Right atrium auricular region (tissue), 2 donors: ENCODE measurements around the gene GSK3B. TPM values are rescaled to one million over a fixed set of nuclear protein-coding genes. Genes with fewer than 3 reads are reported as not detected.

ENCODE experiments used
- DNase-seq: peaks from one replicate; pipeline ENCODE4 v3.0.0-alpha.2; 2019; ENCODE audit warnings: low spot score
- H3K27ac ChIP-seq, 2 donors: fragments of 200-600 bp; sonication (generic); 1 replicate in 1 of 2; 2 replicates in 1 of 2; pipeline ENCODE4 v1.5.1; 2016 to 2019
- H3K27me3 ChIP-seq, 2 donors: fragments of 200-600 bp; sonication (generic); one replicate each; pipeline versions ENCODE4 v1.5.1 to v1.6.0; 2017 to 2019
- H3K36me3 ChIP-seq: fragments of 200-600 bp; sonication (generic); one replicate; pipeline ENCODE4 v1.5.1; 2016
- H3K4me1 ChIP-seq, 2 donors: fragments of 200-600 bp; sonication (generic); one replicate each; pipeline versions ENCODE4 v1.5.1 to v1.6.0; 2017 to 2019
- H3K4me3 ChIP-seq, 2 donors: fragments of 200-600 bp; sonication (generic); 1 replicate in 1 of 2; 2 replicates in 1 of 2; pipeline ENCODE4 v1.5.1; 2017 to 2019; ENCODE audit warnings: mild to moderate bottlenecking in 1 of 2, moderate library complexity in 1 of 2
- H3K9me3 ChIP-seq, 2 donors: fragments of 200-600 bp; sonication (generic); one replicate each; pipeline ENCODE4 v1.5.1; 2019
- CTCF ChIP-seq, 2 donors: fragments of 200-600 bp; sonication (generic); IDR thresholded peaks; one replicate each; pipeline ENCODE4 v1.5.1; 2019; ENCODE audit warnings: antibody characterized with exemption in 2 of 2
- total RNA-seq, 2 donors: library from RNA; depleted of rRNA; stranded (reverse); fragments of >200 nt; gene quantifications; one replicate each; pipeline ENCODE4 v1.1.0, GENCODE V29; 2016

The GSK3B gene
- total RNA-seq, 2 donors from 2014 or later: 31.3 to 42.0 TPM

- no peak overlapping the region for H3K27ac ChIP-seq
- H3K27me3 ChIP-seq: no peaks in the 10 kb centered on the region
- no peak for TF ChIP-seq CTCF (IDR thresholded peaks at IDR 0.05)
- H3K36me3 ChIP-seq: no peaks in the 10 kb centered on the region
- H3K4me1 ChIP-seq: no peaks in the 10 kb centered on the region
- H3K4me3 ChIP-seq: no peak overlapping the region
- no peaks in the 10 kb centered on the region for H3K9me3 ChIP-seq
- DNase-seq: no peak
Observed at GRCh38 chr3:119930286-119930685, 164.0 kb downstream of the GSK3B start.

- Histone ChIP-seq H3K36me3 (no peaks in the 10 kb centered on the region), H3K4me3 (no peak overlapping the region), H3K9me3 (no peaks in the 10 kb centered on the region), H3K4me1 (peaks cover 0 to 3% of the 10 kb centered on the region in 2 donors), H3K27ac (no peak overlapping the region), H3K27me3 (no peaks in the 10 kb centered on the region)
- TF ChIP-seq CTCF (IDR thresholded peaks at IDR 0.05): no peak
- DNase-seq: no peak
Observed at GRCh38 chr3:119927190-119927589, 167.1 kb downstream of the GSK3B start.

- Histone ChIP-seq H3K36me3 (peaks cover 5% of the 10 kb centered on the region), H3K4me1 (peaks cover 0 to 3% of the 10 kb centered on the region in 2 donors), H3K9me3 (peaks cover 0 to 5% of the 10 kb centered on the region in 2 donors), H3K27ac (no peak overlapping the region), H3K4me3 (no peak overlapping the region), H3K27me3 (no peaks in the 10 kb centered on the region)
- TF ChIP-seq CTCF (IDR thresholded peaks at IDR 0.05): no peak
- no peak for DNase-seq
Observed at GRCh38 chr3:119924111-119925094, 169.8 kb downstream of the GSK3B start.

GRCh38 chr3:119918992-119919933 lies 175.0 kb downstream of the GSK3B start:
- Histone ChIP-seq H3K27me3 (no peaks in the 10 kb centered on the region), H3K4me3 (no peak overlapping the region), H3K4me1 (peaks cover 0 to 3% of the 10 kb centered on the region in 2 donors), H3K36me3 (peaks cover 5% of the 10 kb centered on the region), H3K9me3 (peaks cover 0 to 5% of the 10 kb centered on the region in 2 donors), H3K27ac (no peak overlapping the region)
- DNase-seq: no peak
- TF ChIP-seq CTCF (IDR thresholded peaks at IDR 0.05): no peak

- Histone ChIP-seq H3K4me3 (no peak overlapping the region), H3K9me3 (no peaks in the 10 kb centered on the region), H3K27ac (no peak overlapping the region), H3K36me3 (peaks cover 7% of the 10 kb centered on the region), H3K27me3 (no peaks in the 10 kb centered on the region), H3K4me1 (peaks cover 0 to 13% of the 10 kb centered on the region in 2 donors)
- DNase-seq: no peak
- TF ChIP-seq CTCF (IDR thresholded peaks at IDR 0.05): no peak
Observed at GRCh38 chr3:119913021-119913420, 181.2 kb downstream of the GSK3B start.
